Measurements from ENCODE around the gene KRT7.
"Not testable (repeated sequence)": the region's sequence is repeated elsewhere in the genome, so short reads cannot be mapped to it uniquely, and the experiment has no call there.

The KRT7 gene

DNA sequence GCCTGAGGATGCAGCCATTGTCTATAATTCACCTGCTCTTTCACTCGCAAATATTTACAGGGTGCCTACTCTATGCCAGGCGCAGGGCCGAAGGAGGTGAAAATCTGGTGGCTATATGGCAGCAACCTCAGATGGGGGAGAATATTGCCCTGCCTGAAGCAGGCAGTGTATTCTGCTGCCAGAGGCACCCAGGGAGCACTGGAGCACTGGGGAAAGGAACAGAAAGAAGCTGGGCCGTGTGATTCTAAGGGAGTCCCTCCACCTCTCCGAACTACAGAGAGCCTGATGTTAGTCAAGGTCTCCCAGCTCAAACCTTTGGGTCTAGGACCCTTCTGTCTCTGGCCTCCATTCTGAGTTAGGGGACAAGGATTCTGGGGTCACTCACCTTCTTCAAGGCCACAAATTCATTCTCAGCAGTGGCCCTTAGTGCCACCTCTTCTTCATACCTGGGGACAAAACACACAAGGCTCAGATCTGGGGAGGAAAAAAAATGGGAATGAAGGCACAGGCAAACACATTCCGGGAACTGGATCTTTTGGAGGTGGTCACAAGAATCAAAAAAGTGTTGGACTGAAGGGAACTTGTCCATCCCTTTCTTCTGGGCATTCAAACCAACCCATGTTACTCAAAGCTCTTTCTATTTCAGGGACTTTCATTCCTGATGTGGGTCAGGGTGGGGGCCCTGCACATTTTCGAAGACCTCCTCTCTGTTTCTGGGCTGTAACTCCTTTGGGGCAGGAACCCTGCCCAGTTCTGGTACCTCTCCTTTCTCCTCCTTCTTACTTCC is 22.1 kb downstream of the KRT7 start:
- no peak for DNase-seq (ENCODE audit: low read depth in 1 of 2, low spot score in 1 of 2)

DNA sequence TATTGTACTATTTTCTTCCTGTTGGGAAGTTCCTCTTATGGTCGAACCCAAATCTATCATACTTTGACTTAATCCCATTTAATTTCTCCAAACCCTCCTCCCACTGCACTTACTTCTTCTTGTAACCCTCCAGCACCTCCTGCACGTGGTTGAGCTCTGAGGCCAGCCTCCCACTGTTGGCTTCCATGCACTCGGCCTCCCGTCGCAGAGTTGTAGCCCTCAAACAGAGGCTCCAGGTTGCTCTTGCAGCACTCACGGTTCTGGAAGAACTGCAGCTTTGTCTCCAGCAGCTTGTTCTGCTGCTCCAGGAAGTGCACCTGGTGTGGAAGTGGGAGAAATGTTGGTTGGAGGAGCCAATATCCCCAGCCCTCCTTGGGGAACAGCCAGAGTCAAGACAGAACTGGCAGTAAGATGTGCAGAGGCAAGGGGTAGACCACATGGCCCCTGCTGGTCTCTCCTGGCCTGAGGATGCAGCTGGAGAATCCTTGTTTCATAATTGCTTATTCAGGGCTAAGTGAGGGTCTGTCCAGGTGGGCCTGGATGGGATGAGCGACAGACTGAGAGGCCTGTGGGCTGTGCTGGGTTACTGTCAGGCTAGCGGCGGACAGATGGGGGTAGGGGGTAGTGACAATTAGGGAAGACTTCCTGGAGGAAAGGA is 23.0 kb downstream of the KRT7 start:
- no peak for DNase-seq (ENCODE audit: low read depth in 1 of 2, low spot score in 1 of 2)

DNA sequence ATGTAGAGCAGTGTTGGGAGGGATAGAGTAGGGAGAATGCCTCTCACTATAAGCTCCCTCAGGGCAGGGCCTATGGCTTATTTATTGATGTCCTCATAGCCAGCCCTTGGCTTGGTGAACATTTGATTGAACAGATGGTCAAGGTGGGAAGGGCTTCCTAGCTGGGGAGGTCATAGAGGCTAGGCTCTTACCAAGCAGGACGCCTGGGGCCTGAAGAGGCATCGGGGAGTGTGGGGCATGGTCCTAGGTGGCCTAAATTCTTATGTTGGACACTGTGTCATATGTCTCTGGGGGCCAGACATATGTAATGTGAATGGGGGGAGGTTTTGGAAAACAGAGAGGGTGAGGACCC is 23.5 kb downstream of the KRT7 start:
- DNase-seq (ENCODE audit: low read depth in 1 of 2, low spot score in 1 of 2): no peak

DNA sequence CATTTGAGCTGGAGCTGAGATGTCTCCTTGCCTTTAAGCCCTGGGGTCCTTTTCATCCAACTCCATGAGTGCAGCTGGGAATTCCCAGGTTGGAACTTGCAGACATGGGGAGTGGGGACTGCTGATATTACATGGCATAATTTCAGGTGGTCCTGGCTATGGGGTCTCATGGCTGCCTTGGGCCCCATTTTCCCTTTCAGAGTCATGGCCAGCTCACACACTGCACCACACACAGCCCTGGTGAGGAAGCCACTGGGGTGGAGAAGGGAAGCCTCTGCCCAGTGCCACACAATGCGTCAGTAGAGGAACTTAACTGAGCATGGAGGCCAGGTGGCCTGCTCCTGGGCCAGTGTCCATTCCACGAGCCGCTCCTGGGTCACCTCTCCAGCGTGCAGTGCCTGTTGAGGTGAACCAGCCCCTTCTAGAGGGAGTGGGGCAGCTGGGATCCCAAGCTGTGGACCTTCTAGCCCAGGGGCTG is 24.1 kb downstream of the KRT7 start:
- DNase-seq (ENCODE audit: low read depth in 1 of 2, low spot score in 1 of 2): no peak

DNA sequence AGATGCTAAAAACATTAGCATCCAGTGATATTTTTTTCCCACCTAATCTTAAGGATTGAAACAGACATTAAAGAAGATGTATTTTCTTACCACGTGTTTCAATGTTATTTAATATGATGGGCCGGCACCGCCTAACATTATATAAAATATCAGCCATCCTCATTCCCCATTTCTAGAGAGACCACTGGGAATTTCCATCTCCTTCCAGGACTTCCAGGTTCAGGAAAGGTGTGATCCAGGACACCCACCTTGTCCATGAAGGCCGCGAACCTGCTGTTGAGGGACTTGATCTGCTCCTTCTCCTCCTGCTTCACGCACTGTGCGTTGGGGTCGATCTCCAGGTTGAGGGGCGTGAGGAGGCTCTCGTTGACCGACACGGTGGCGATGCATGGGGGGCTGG is 24.9 kb downstream of the KRT7 start:
- not testable (repeated sequence) for DNase-seq (ENCODE audit: low read depth in 1 of 2, low spot score in 1 of 2)

DNA sequence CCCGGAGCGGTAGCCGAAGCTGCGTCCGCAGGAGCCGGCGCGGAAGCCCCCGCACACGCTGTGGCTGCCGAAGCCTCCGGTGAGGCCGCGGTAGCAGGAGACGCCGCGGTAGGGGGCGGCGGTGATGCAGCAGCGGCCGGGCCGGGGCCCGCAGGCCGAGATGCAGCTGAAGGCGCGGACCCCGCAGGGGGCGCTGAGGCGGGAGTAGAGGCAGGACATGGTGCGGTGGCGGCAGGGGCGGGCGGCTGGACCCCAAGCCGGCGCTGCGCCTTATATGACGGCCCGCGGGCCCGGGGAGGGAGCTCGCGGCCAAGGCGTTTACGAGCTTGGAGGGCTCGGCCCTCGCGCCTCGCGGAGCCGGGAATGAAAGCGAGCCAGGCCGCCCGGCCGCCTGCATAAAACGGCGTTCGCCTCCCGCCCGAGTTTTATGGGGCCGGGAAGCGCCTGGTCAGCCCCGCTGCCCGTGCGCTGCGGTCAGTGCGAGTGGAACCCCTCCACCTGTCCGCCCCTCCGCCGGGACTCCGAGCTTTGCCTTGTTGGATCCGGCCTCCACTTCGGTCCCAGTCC is 25.4 kb downstream of the KRT7 start:
- no peak for DNase-seq (ENCODE audit: low read depth in 1 of 2, low spot score in 1 of 2)

DNA sequence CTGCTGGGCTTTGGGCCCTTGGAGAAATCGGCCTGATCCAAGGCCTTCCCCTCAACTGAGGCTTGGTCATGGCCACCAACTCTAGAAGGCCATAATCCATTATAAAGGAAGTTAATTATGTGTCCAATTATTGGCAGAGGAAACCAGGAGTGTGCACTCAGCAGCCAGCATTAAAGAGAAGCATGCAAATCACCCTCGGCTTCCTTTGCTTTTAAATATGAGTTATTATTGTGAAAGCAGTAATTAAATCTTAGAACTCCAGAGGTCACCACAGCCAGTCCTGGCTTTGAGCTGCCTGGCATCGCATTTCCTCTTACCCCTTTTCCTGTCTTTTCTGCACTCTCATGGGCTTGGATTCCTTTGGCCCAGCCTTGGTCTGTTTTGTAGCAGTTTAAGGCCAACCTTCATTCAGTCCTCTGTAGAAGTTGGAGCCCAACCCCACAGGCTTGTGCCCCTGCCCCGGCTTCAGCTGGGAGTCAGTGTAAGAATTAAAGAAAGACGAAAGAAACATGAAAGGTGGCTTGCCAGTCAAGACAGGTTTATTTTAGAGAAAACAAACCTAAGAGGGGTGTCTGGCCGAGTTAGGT is 26.7 kb downstream of the KRT7 start:
- no peak for DNase-seq (ENCODE audit: low read depth in 1 of 2, low spot score in 1 of 2)

DNA sequence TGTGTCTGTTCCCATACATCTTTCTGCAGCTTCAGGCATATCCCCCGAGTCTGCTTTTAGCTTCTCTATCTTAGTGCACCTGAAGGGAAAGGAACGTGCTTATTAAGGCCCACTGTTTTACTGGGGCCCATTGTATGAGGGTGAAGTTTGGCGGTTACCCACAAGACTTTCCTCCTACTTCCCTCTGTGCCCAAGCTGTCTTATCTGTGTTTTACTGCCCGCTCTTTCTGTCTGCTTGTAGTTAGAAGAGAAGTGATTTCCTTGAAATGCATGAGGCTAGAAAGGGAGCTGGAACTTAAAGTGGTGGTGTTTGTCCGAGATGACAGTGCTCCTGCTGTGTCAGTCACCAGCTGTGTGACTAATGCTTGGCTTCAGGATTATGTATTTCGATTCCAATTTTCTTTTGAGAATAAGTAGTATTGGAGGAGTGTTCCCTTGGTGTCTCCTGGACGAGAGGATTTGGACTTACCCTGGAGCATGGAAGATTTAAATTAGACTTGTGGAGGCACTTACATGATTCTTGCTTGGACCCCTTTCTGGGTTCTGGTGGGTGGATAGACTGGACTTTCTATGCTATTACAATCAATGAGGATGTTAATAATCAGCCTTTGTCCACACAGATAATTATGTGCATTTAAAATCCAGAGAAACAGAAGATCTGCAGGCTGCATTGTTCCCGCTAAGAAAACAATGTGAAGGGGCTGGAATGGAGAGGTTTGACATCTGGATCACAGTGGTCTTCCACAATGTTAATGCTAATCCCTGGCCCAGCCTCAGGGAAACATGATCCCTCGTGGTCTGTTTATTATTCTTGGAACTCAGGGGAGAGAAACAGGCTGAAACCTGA is 27.5 kb downstream of the KRT7 start:
- no peak for DNase-seq (ENCODE audit: low read depth in 1 of 2, low spot score in 1 of 2)

DNA sequence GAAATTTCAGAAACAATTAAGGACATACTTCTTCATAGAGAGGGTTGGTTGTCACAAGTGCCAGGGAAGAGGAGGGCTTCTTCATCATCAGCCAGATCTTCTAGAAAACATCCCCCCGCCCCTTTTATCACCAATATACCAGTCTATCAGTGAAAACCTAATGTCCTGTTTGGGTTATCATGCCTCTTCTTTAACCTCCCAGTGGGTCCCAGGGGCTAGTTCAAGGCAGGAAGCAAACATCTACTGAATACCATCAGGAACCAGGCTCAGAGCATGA is 28.1 kb downstream of the KRT7 start:
- no peak for DNase-seq (ENCODE audit: low read depth in 1 of 2, low spot score in 1 of 2)

DNA sequence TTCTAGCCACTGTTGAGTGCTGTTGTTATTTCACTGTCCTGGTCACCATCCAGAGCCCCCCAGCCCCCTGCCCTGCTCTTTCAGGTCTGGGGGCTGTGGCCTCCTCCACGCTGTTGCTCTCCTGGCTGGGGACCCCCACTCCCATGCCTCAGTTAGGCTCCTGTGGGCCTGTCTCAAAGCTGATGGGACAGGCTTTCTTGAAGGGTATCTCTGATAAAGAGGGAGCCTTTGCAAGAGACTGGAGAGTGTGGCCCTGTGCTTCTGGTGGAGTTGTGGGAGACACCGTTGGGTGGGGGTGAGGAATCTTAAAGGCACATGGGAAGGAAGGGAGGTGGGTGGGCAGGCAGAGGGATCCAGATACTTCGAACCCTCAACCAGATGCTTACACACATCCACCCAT is 29.2 kb downstream of the KRT7 start:
- DNase-seq (ENCODE audit: low read depth in 1 of 2, low spot score in 1 of 2): no peak

DNA sequence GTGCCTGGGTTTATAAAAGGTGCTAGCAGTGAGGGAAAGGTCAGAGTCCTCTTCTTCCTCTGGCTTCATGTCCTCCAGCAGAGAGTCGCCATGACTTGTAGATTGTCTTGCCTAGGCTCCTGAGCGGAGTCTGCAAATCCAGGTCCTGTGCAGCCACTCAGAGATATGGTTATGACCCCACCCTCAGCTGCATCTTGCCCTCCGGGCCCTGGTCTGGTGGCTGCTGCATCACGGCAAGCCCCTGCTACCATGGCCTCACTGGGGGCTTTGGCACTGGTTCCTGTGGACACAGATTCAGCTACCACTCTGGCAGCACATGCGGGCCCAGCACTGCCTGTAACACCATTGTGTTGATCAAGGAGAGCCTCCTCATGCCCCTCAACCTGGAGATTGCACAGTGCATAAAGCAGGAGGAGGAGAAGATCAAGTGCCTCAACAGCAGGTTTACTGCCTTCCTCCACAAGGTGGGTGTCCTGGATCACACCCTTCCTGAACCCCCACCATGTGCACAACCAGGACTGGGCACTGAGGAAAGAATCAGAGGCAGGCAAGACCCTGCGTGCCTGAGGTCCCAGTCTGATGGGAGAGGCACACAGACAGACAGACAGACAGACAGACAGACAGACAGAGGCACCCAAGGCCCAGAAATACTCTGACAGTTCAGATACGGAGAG is 30.9 kb downstream of the KRT7 start:
- no peak for DNase-seq (ENCODE audit: low read depth in 1 of 2, low spot score in 1 of 2)

DNA sequence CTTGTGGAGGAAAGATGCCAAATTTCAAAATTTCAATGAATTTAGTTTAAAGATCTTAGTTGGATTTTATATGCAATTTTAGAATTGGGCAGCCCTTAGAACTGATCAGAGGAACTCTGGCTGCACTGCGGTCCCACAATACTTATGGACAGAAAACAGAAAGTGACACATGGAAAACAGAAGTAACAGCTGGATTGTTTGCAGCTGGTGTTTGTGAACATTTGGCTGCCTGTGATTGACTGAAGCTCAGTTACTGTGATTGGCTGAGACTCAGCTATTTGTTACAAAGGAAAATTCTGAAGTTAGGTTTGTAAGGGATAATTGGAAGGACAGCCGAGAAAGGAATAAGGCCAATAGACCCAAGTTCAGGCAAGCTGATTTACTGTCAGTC is 31.4 kb downstream of the KRT7 start:
- DNase-seq (ENCODE audit: low read depth in 1 of 2, low spot score in 1 of 2): no peak

DNA sequence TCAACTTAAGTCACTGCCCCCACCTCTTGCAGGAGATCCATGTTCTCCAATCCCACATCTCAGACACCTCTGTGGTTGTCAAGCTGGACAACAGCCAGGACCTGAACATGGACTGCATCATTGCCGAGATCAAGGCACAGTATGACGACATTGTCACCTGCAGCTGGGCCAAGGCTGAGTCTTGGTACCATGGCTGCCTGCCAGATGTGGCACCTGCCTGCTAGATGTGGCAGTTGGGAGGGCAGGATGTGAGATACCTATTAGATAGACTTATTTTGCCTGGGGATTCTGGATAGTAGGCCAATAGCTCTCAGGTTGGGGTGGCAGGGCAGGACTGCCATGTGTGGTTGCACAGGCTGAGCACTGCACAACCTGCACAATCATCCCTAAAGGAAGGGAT is 33.5 kb downstream of the KRT7 start:
- DNase-seq (ENCODE audit: low read depth in 1 of 2, low spot score in 1 of 2): no peak

DNA sequence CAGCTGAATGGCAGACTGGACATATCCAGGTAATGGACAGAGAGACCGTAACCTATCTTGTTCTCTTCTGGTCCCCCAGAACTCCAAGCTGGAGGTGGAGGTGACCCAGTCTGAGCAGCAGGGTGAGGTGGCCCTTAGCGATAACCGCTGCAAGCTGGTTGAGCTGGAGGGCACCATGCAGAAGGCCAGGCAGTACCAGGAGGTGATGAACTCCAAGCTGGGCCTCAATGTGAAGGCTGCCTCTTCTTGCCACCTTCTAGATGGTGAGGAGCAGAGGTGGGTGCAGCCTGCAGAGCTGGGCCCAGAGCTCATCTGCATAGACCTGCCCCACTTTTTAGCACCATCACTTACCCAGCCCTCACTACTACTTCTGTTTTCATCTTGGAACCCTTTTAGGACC is 34.2 kb downstream of the KRT7 start:
- no peak for DNase-seq (ENCODE audit: low read depth in 1 of 2, low spot score in 1 of 2)

DNA sequence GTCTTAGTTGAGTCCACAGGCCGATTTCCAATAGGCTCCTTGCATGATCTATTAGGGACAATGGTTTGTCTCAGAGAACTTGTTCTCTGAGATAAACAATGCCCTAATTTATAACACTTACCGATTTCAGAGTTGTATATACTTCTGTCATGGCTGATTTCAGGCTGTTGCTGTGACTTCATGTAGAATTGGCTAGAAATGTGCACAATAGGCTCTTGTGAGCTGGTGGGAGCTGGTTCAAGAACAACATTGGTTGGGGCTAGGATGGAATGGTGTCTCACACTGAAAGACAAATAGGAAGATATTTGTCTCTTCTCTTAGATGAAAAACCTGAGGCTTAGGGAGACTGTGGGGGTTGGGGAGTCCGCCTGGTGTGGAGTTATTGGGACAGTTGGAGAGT is 34.7 kb downstream of the KRT7 start:
- DNase-seq (ENCODE audit: low read depth in 1 of 2, low spot score in 1 of 2): no peak

DNA sequence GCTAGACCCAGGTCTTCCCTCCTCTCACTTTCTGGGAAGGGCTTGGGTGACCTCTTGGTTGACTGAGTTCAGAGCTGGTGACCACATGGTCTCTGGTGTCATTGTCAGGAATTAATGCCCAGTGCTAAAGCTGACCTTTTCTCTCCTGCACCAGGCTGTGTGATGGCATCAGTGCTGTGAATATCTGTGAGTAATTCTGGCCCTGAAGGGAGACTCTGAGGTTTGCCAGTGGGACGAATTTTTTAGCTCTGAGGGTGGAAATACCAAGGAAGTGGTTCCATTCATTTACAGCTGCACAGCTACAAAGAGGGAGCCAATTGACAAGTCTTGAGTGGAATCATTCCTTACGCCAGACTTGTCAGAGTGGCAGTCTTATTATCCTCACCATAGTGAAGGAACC is 35.2 kb downstream of the KRT7 start:
- no peak for DNase-seq (ENCODE audit: low read depth in 1 of 2, low spot score in 1 of 2)

DNA sequence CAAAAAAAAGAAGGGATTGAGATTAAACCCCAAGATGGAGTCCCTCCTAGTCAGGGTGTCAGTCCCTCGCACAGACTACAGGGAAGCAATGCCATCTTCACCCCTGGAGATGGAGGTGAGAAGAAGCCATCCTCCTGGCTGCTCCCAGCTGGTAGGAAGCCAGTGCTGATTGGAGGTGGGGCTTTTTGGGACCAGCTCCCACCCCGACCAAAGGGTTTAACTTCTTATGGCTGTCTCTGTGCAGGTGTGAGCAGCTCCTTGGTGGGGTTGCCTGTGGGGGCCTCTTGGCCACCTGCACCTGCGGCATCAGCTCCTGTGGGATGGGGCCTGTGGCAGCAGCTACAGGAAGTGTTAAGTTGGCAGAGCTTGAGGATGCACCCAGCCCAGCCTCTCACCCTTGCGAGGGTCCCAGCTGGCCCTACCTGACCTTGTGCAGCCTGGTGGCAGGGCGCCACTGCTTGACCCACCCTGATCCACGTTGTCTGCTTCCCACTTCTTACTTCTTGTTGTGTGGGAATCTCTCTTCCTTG is 37.6 kb downstream of the KRT7 start:
- DNase-seq (ENCODE audit: low read depth in 1 of 2, low spot score in 1 of 2): no peak

DNA sequence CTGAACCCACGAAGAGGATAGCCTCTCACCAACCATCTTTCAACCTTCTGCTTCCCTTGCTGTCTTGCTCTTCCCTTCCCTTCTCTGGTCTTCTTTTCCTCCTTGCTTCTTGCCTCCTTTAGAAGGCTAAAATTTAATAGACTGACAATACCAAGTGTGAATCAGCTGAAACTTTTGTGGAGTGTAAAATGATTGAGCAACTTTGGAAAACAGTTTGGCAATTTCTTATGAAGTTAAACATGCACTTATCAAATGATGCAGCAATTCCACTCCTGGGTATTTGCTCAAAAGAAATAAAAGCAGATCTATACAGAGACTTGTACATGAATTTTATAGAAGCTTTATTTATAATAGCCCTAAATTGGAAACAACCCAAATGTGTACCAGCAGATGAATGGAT is 38.1 kb downstream of the KRT7 start:
- DNase-seq (ENCODE audit: low read depth in 1 of 2, low spot score in 1 of 2): no peak

DNA sequence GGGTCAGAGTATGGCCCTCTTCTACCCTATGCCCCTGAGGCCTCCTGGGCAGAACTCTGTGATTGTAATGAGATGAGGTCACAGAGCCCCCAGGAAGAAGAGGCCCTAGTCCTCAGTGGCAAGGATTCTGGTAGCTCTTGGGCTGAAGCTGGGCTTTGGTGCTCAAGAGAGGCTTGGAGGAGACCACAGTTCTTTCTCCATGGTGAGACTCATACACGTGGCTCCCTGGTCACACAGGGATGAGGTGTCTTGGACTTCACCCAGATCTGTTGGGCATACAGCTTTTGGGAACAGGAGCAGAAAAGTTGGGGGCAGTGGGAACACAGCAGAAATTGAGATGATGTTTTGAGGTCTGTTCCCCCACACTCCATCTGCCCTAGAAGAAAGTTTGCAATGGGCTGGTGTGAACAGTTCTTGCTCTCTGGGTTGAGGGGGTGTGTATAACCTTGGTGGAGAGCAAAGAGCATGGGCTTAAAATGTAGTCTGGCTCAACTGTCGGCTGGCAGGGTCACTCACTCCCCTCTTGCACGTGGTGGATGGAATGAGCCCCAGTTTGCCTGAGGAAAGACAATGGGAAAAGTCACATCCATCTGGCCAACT is 41.6 kb downstream of the KRT7 start, which contains the start of gene KRT86:
TSS of gene KRT86 (plus strand) at position 125 of the 600 bp plus-strand sequence. CDS start 27,272 bp downstream, outside the sequence.
- no peak for DNase-seq (ENCODE audit: low read depth in 1 of 2, low spot score in 1 of 2)

DNA sequence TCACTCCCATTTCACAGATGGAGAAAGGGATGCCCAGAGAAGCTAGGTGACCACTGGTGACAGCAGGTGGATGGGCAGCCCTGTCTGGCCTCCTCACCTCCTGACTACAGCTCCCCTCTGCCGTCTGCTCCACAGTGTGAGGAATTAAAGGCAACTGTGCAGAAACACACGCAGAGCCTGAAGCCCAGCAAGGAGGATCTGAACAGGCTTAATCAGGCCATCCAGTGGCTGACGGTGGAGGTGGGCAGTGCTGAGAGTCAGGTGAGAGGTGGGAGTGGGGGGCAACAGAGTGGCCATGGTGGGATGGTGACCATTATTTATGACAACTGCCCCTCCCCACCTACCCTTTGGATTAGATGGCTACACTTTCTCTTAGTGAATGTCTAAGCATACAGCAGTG is 42.6 kb downstream of the KRT7 start:
- no peak for DNase-seq (ENCODE audit: low read depth in 1 of 2, low spot score in 1 of 2)
